ENCODE results near the gene PCBP3. TPM values are rescaled to one million over a fixed set of nuclear protein-coding genes. Genes with fewer than 3 reads are reported as not detected.

The PCBP3 gene
- total and polyA plus RNA-seq, 2 of the 8 experiments (the other 6 are each of a cell fraction or from before 2014, with no cell fraction given): 3.5 to 6.3 TPM

DNA sequence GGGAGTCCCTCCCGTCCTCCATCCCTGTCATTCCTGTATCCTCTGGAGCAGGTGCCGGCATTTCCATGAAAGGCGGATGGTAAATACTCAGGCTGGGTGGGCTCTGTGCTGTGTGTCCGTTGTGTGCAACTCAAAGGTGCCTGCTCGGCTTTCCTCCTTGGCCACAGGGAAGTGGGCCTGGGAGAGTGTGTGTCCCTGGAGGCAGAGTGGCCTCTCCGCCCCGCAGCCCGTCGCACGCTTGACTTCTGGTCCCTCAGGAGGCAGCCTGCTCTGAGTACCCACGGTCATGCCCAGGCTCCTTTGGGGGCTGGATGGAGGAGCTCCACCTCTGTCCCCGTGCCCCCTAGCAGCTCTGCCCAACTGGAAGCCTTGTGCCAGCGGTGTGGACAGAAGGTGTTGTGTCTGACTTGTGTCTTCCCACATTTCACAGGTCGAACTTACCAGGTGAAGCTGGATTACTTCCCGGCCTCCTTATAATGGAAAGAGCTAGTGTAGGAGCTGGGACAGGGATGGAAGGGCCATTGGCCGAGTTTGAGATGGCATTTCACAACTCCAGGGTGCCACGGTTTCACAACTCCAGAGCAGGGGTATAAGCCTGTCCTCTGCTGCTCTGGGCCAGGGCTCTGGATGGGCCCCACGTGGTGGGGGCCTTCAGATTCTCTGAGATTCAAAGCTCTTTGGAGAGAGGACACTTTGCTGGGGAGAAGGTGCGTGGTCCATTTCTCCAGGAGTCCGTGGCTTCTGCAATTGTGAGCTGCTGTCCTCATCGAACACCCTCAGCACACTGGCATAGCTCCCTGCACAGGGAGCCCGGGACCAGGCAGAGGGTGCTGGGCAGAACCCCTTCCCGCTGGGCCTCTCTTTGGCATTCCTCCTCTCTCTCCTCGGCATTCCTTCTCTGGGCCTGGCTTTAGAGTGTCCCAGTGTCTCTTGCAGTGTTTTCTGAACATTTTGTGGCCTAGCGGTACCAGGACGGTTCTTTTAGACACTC is 185.3 kb downstream of the PCBP3 start (continued):
- TF ChIP-seq EP300 (IDR thresholded peaks at IDR 0.05; ENCODE audit: borderline replicate concordance in 1 of 2, low read depth in 2 of 2, low read length in 2 of 2) (no peak), CBX5 (IDR thresholded peaks at IDR 0.05; ENCODE audit: low read depth, low read length) (no peak), BCL11A (IDR thresholded peaks at IDR 0.05; ENCODE audit: low read depth in 2 of 2, low read length in 2 of 2) (no peak), SP4 (IDR thresholded peaks at IDR 0.05; ENCODE audit: low read length) (no peak), TAF1 (IDR thresholded peaks at IDR 0.05; ENCODE audit: low read depth, low read length) (no peak)
- TF ChIP-seq, protein P1, sequence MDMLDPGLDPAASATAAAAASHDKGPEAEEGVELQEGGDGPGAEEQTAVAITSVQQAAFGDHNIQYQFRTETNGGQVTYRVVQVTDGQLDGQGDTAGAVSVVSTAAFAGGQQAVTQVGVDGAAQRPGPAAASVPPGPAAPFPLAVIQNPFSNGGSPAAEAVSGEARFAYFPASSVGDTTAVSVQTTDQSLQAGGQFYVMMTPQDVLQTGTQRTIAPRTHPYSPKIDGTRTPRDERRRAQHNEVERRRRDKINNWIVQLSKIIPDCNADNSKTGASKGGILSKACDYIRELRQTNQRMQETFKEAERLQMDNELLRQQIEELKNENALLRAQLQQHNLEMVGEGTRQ (IDR thresholded peaks at IDR 0.05; ENCODE audit: low read length): no peak
